ENCODE data around the gene HEXD. TPM values are rescaled to one million over a fixed set of nuclear protein-coding genes. Genes with fewer than 3 reads are reported as not detected.

The HEXD gene
- total and polyA plus RNA-seq, 2 donors (not counting 3 experiments of a cell fraction or from before 2014, with no cell fraction given): 12.9 to 18.6 TPM

DNA sequence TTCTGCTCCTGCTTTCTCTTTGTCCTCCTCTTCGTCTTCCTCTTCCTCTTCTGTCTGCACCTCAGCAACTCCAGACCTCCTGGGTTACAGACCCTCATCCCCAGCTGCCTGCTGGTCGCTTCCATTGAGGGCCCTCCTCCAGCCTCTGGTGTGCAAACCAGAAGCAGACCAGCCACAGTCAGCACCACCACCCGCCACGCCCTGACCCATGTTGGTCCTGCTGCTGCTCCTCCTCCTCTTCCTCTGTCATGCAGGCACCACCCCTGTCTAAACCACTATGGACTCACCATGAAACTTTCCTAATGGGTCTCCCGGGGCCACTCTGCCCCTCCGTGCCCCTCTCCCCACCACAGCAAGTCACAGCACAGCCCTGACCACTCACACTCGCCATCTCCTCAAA is 11.7 kb downstream of the HEXD start:
- DNase-seq (ENCODE audit: low read depth, low spot score) (no peak), FAIRE-seq (no peak)
- H3K27me3 ChIP-seq (ENCODE audit: control insufficient read depth in 2 of 2, insufficient read depth in 2 of 2, low read length in 2 of 2): no peaks in the 10 kb centered on the region
- ChIA-PET POLR2A (no interaction called here), CTCF (no interaction called here)
- no peaks in the 10 kb centered on the region for H3K9me1 ChIP-seq (replicated peaks; ENCODE audit: control insufficient read depth, extremely low read depth, insufficient read depth, low read length)
- no peaks in the 10 kb centered on the region for H3K36me3 ChIP-seq (ENCODE audit: control insufficient read depth in 2 of 2, extremely low read depth in 1 of 2, insufficient read depth in 2 of 2, low read length in 2 of 2)
- TF ChIP-seq, protein P1, sequence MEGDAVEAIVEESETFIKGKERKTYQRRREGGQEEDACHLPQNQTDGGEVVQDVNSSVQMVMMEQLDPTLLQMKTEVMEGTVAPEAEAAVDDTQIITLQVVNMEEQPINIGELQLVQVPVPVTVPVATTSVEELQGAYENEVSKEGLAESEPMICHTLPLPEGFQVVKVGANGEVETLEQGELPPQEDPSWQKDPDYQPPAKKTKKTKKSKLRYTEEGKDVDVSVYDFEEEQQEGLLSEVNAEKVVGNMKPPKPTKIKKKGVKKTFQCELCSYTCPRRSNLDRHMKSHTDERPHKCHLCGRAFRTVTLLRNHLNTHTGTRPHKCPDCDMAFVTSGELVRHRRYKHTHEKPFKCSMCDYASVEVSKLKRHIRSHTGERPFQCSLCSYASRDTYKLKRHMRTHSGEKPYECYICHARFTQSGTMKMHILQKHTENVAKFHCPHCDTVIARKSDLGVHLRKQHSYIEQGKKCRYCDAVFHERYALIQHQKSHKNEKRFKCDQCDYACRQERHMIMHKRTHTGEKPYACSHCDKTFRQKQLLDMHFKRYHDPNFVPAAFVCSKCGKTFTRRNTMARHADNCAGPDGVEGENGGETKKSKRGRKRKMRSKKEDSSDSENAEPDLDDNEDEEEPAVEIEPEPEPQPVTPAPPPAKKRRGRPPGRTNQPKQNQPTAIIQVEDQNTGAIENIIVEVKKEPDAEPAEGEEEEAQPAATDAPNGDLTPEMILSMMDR (IDR thresholded peaks at IDR 0.05; ENCODE audit: extremely low read depth in 1 of 2, insufficient read depth in 1 of 2, low read depth in 1 of 2, low read length in 2 of 2): no peak
- TF ChIP-seq EZH2 (IDR thresholded peaks at IDR 0.05; ENCODE audit: borderline replicate concordance, low read depth, low read length, severe bottlenecking) (no peak), FOS (IDR thresholded peaks at IDR 0.05; ENCODE audit: borderline replicate concordance, insufficient read depth, low read length) (no peak), POLR2A (IDR thresholded peaks at IDR 0.05; ENCODE audit: low read depth, low read length) (no peak), JUN (IDR thresholded peaks at IDR 0.05; ENCODE audit: borderline replicate concordance, insufficient read depth, insufficient read length, low read depth) (no peak), MYC (IDR thresholded peaks at IDR 0.05; ENCODE audit: low read depth, low read length) (no peak), GATA2 (IDR thresholded peaks at IDR 0.05; ENCODE audit: insufficient read depth, insufficient read length, low read depth, low read length) (no peak), POLR2AphosphoS5 (IDR thresholded peaks at IDR 0.05; ENCODE audit: insufficient read depth, low read depth, low read length) (no peak)
- TF ChIP-seq, protein P2, sequence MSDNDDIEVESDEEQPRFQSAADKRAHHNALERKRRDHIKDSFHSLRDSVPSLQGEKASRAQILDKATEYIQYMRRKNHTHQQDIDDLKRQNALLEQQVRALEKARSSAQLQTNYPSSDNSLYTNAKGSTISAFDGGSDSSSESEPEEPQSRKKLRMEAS (IDR thresholded peaks at IDR 0.05; ENCODE audit: insufficient read depth, insufficient read length): no peak
- intact Hi-C loops (cut with micrococcal nuclease) (no loop called here), dilution Hi-C loops (cut with MboI; ENCODE audit: extremely low pct_ligation_motif_present, low sequenced_read_pairs) (no loop called here)
- BruUV-seq (replicated peaks): no TSS peak
- no peak overlapping the region for H3K4me3 ChIP-seq (replicated peaks in 1 of 3; ENCODE audit: insufficient read depth in 1 of 3, low read depth in 1 of 3, low read length in 3 of 3)
- no peaks in the 10 kb centered on the region for H3K4me1 ChIP-seq (ENCODE audit: control insufficient read depth, extremely low read depth, insufficient read depth, low read length)
- no peak overlapping the region for H3K9ac ChIP-seq (replicated peaks; ENCODE audit: extremely low read depth, insufficient read depth, low read length)
- no peak overlapping the region for H2AFZ ChIP-seq (ENCODE audit: low read depth, low read length)
- no peak overlapping the region for H3K4me2 ChIP-seq (ENCODE audit: insufficient read depth, low read length)
- no peaks in the 10 kb centered on the region for H3K79me2 ChIP-seq (ENCODE audit: control insufficient read depth, insufficient read depth, low read length)
- H3K27ac ChIP-seq (ENCODE audit: insufficient read depth, low read depth, low read length): no peak overlapping the region
- H4K20me1 ChIP-seq (replicated peaks; ENCODE audit: control insufficient read depth, extremely low read depth, insufficient read depth, low read length): no peaks in the 10 kb centered on the region
- no peaks in the 10 kb centered on the region for H3K9me3 ChIP-seq (replicated peaks; ENCODE audit: control insufficient read depth, insufficient read depth, low read length)

All from endothelial cell of umbilical vein (primary cell).